ENCODE measurements around the gene CDNF.

DNA sequence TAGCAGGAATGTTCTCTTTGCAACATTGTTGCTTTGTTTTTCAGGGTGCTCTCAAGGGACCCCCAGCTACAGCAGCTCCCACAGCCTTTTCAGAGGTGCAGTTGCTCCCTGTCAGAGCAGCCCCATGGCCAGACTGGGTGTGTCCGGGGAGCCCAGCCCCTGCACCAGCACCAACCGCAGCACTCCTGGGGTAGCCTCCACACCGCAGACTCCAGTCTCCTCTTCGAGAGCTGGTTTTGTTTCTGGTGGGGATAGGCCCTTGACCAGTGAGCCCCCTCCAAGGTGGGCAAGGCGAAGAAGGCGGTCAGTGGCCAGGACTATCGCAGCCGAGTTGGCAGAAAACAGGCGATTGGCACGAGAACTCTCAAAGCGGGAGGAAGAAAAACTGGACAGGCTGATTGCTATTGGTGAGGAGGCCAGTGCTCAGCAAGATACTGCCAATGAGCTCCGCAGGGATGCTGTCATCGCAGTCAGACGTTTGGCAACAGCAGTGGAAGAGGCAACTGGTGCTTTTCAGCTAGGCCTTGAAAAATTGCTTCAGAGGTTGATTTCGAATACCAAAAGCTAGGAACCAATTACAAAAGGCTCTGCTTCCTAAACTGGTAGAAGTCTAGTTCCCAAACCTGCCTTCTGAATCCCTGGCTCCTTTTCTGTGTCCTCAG is 5.6 kb upstream of the CDNF start:
- TF ChIP-seq, protein P1, sequence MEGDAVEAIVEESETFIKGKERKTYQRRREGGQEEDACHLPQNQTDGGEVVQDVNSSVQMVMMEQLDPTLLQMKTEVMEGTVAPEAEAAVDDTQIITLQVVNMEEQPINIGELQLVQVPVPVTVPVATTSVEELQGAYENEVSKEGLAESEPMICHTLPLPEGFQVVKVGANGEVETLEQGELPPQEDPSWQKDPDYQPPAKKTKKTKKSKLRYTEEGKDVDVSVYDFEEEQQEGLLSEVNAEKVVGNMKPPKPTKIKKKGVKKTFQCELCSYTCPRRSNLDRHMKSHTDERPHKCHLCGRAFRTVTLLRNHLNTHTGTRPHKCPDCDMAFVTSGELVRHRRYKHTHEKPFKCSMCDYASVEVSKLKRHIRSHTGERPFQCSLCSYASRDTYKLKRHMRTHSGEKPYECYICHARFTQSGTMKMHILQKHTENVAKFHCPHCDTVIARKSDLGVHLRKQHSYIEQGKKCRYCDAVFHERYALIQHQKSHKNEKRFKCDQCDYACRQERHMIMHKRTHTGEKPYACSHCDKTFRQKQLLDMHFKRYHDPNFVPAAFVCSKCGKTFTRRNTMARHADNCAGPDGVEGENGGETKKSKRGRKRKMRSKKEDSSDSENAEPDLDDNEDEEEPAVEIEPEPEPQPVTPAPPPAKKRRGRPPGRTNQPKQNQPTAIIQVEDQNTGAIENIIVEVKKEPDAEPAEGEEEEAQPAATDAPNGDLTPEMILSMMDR (IDR thresholded peaks at IDR 0.05) = no peak
- TF ChIP-seq POLR2A (IDR thresholded peaks at IDR 0.05) = no peak
